NCI-H2227 (cell line): ENCODE measurements around the gene OVCH1.
"Not testable (repeated sequence)": the region's sequence is repeated elsewhere in the genome, so short reads cannot be mapped to it uniquely, and the experiment has no call there.

Experiments used
- DNase-seq: peaks from one replicate; lab custom pipeline; 2025; ENCODE audit not compliant: unreplicated experiment; lab: John Stamatoyannopoulos, UW

The OVCH1 gene

DNA sequence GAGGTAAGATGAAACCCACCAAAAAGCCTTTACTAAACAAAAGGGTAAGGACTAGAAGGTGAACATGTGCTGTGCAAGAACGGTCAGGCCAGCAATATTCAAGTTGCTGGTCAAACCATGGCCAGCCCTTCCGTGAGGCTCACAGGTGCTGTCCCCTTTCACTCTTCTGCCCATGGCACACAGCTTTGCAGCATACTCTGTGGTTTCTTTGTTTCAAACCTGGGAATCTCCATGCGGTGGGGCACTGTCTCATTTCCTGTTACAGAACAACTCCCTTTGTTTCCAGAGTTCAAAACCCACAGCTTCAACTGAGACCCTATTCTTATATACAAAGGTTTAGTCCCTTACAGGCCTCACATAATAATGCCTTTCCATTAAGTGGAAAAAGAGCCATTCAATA lies 1.7 kb upstream of the OVCH1 start:
- DNase-seq: no peak

GRCh38 chr12:29492891-29493290 lies 4.6 kb downstream of the OVCH1 start:
- DNase-seq: no peak

DNA sequence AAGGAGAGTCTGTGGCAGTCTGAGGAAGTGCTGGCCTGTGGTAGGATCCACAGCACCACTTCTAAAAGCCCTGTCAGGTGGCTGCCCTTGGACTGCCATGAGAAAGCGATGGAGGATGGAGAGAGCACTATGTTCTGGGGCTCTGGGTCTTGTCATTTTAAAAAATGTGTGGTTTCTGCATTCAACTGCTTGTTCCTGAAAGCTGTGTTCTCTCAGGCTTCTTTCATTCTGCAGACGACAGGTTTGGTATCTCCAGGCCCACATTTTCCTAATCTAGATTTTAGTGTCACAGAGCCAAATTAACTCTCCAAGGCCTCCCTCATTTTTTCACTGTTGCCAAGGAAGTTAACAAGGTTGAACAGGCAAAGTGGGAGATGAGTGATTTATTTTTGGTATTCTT lies 10.5 kb downstream of the OVCH1 start:
- DNase-seq: no peak

DNA sequence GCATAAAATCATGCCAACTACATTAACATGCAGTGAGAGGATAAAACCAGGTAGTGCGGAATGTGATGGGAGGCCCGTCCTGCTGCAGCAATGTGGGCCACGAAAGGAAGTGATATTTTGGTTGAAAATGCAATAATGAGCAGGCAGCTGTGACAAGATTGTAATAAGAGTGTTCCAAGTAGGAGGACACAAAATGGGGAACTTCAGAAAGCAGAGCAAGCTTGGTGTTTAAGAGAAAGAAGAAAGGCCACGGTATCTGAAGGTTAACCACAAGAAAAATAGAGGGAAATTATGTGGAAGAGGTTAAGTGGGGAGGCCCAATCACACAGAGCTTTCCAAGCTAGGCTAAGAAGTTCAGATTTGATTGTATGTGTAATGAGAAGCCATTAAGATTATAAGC lies 34.3 kb downstream of the OVCH1 start:
- DNase-seq: no peak

DNA sequence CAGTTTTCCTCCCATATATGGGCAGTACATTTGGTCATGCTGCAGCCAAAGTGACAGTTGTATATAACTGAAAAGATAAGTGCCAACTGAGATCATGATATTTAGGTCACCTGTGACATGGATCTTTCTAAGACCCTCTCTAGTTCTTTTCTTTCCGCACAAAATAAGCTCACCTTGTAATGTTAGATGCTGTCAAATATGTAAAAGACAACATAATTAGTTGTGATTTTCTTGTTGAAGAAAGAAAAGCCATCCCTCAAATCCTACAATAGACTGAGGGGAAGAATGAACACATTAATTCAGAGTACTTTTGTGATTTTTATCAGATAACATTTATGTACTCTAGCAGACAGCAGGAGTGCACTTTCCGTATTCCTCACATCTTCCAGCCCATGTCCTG lies 37.4 kb downstream of the OVCH1 start:
- DNase-seq: no peak

- no peak for DNase-seq
These were observed 42.4 kb downstream of the OVCH1 start for GRCh38 chr12:29455087-29455486.

DNA sequence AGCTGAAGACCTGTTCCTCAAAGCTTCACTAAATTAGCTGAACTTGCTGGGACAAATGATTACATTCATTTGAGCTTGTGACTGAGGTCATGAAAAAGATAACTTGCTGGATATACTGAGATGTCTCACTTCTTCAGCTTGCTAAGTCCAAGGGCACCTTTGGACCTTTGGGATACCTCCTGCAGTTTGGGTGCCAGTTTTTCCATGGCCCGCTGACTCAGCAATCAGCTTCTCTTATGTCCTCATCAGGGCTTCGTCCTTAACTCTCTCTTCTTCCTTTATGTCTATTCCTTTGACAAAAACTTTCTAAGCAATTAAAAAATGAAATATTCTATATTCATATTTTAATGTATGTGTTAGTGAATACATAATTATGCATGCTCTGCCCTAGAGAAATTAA lies 45.6 kb downstream of the OVCH1 start:
- no peak for DNase-seq

DNA sequence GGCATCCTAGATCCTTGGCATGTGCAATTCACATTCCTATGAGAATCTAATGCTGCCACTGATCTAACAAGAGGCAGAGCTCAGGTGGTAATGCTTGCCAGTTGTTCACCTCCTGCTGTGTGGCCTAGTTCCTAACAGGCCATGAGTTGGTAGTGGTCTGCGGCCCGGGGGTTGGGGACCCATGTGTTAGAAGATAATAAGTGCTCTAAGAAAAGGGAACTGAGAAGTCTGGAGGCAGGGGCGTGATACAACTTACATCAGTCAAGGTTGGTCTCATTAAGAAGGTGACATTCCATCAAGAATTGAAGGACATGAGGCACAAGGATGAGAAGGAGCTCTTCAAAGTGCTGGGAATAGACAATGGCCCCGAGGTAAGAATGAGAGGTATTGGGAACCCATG lies 49.3 kb downstream of the OVCH1 start:
- no peak for DNase-seq

- DNase-seq: no peak
These were observed 50.1 kb downstream of the OVCH1 start for GRCh38 chr12:29447285-29447975.

DNA sequence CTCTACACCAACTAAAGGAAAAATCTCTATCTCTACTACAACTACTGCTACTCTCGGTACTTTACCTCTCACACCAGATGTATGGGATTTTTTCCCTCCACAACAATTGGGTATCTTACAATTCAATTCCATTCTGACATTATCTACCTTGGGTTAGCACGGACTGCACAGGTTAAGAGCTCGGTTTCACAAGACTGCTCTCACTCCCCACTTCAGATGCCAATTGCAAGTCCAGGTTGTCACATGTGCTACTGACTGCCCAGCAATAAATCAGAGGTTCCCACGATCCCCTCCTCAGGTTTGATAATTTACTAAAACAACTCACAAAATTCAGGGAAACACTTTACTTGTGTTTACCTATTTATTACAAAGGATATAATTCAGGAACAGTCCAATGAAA lies 58.0 kb downstream of the OVCH1 start:
- DNase-seq: no peak

DNA sequence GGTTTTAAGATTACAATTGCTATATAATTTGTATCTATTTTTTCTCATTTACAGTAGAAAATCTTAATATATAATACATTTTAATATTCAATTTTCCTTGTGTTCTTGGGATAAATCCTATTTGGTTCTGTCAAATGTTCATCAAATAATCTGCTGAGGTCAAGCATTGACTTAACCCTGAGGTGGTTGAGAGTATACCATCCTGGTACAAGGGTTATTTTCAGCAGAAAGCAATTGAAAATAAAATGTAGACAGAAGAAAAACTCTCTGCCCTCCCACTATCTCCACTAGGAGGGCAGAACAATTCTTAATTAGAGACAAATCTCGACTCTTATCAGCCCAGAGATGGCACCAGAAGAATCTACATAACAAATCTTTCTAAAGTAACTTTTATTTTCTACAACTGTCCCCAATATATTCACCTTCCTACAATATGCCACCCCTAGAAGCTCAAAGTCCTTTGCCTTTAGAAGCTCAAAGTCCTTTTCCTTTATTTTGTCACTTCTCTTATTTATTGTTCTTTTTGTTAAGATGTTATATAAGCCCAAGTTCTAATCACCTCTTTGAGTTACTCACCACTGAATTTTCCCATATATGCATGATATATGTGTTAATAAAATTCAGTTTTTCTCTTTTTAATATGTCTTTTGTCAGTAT lies 58.6 kb downstream of the OVCH1 start:
- no peak for DNase-seq

GRCh38 chr12:29437575-29437974 lies 59.9 kb downstream of the OVCH1 start:
- DNase-seq: no peak

DNA sequence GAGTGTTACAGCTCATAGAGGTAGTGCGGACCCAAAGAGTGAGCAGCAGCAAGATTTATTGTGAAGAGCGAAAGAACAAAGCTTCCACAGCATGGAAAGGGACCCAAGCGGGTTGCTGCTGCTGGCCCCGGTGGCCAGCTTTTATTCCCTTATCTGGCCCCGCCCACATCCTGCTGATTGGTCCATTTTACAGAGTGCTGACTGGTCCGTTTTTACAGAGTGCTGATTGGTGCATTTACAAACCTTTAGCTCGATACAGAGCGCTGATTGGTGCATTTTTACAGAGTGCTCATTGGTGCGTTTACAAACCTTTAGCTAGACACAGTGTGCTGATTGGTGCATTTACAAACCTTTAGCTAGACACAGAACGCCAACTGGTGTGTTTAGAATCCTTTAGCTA lies 60.7 kb downstream of the OVCH1 start:
- not testable (repeated sequence) for DNase-seq

GRCh38 chr12:29431513-29431912 lies 66.0 kb downstream of the OVCH1 start:
- DNase-seq: no peak

GRCh38 chr12:29430716-29431044 lies 66.8 kb downstream of the OVCH1 start:
- no peak for DNase-seq

GRCh38 chr12:29429999-29430715 lies 67.3 kb downstream of the OVCH1 start:
- no peak for DNase-seq

- no peak for DNase-seq
These were observed 68.9 kb downstream of the OVCH1 start for GRCh38 chr12:29428633-29429032.

DNA sequence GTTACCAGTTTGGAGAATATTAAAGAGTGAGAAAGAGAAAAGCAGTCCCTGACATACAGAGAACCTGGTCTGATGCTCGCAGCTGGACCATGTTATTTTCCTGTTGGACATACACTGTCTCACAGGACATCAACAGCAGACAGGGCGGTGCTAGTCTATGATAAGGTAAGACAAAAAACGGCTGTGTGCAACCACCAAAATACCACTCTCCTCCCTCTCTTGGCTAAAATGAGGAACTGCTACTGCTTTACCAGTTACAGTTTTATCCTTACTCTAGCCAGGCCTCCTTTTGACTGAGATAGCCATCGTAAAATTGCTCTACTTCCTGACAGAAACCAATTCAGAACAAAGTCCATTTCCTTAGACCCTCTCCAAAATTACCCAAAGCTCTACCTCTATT lies 69.5 kb downstream of the OVCH1 start:
- no peak for DNase-seq

DNA sequence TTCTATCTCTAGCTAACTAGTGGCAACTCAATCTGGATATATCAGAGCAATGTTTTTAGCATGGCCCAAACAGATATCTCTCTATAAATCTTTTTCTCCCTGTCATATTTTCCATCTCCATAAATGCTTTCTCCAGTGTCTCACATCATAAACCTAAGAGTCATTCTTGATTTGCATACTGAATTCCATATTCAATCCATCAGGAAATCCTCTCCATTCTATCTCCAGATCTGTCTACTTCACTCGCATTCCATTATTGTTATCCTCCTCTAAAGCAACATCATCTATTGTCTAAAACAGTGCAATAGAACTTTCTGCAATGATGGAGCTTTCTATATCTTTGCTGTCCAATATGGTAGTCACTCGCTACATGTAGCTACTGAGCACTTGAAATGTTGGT lies 71.0 kb downstream of the OVCH1 start:
- no peak for DNase-seq

DNA sequence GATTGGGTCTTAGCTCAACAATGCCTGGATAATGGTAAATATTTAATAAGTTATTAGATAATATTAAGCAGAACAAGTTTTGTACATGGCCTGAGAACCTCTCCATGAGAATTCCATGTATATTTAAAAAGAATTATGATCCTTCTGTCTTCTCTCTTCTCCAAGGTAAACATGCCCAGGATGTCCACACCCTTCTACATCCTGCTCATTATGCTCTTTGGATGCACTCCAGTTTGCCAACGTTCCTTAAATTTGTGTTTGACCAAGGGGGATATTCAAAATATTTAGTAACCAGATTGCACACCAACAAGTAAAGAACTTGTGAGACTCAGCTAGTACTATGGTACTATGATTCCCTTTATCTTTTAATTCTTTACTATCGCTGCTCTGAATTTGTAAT lies 71.8 kb downstream of the OVCH1 start:
- no peak for DNase-seq

DNA sequence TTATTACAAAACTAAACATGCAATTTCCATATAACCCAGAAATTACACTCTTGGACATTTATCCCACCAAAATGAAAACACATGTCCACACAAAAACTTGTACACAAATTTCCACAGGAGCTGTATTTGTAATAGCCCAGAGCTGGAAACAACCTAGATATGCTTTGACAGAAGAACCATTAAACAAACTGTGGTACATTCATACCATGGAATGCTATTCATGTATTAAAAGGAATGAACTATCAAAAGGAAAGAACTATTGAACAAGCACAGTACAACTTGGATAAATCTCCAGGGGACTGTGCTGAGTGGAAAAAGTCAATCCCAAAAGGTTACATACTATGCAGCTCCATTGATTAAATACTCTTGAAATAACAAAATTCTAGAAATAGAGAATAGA lies 80.7 kb downstream of the OVCH1 start:
- DNase-seq: no peak

DNA sequence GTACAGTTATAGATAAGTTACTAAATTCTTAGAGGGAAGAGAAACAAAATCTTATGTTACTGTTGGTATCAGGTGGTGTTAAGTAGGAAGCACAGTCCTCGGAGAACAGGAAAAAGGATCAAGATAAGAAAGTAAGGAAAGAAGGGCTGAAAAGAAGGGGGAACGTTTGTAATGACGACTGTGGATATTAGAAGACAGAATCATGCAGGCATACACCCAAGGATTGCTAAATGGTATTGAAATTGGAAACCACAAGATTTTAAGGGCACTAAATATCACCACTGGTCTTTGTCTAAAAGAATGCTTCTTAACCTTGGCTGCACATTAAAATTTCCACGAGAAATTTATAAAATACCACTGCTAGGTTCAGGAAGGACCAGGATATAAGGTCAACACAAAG lies 82.4 kb downstream of the OVCH1 start:
- DNase-seq: no peak

GRCh38 chr12:29414368-29414767 lies 83.1 kb downstream of the OVCH1 start:
- DNase-seq: no peak
